Activated naive CD4-positive, alpha-beta T cell treated with anti-CD3 and anti-CD28 coated beads, Interleukin-2, amount 10 ng/mL, durations not matched to agents 7 days and 5 days (primary cell): ENCODE measurements around the gene TIAM2.
"Not testable (repeated sequence)": the region's sequence is repeated elsewhere in the genome, so short reads cannot be mapped to it uniquely, and the experiment has no call there.

ENCODE experiments used
- CTCF ChIA-PET: fragments of 350-600 bp; sonication (Branson Sonifier 250); formaldehyde crosslinking; loops from one replicate; lab custom pipeline; 2021; ENCODE audit warnings: antibody characterized with exemption; lab: Charles Lee
- DNase-seq: peaks from one replicate; pipeline ENCODE4 v3.0.0-alpha.2; 2020
- H3K27ac Mint-ChIP-seq: one replicate; pipeline ENCODE4 v1.8.0; 2021; ENCODE audit warnings: mild to moderate bottlenecking, moderate library complexity, mixed read lengths
- H3K27me3 Mint-ChIP-seq: one replicate; pipeline ENCODE4 v1.8.0; 2021; ENCODE audit warnings: mild to moderate bottlenecking, mixed read lengths
- H3K36me3 Mint-ChIP-seq: one replicate; pipeline ENCODE4 v1.8.0; 2021; ENCODE audit warnings: mixed read lengths
- H3K4me1 Mint-ChIP-seq: one replicate; pipeline ENCODE4 v1.8.0; 2021; ENCODE audit warnings: mixed read lengths
- H3K4me3 Mint-ChIP-seq: one replicate; pipeline ENCODE4 v1.8.0; 2021; ENCODE audit warnings: mild to moderate bottlenecking, moderate library complexity, mixed read lengths
- H3K9me3 Mint-ChIP-seq: one replicate; pipeline ENCODE4 v1.8.0; 2021; ENCODE audit warnings: mixed read lengths

The TIAM2 gene

DNA sequence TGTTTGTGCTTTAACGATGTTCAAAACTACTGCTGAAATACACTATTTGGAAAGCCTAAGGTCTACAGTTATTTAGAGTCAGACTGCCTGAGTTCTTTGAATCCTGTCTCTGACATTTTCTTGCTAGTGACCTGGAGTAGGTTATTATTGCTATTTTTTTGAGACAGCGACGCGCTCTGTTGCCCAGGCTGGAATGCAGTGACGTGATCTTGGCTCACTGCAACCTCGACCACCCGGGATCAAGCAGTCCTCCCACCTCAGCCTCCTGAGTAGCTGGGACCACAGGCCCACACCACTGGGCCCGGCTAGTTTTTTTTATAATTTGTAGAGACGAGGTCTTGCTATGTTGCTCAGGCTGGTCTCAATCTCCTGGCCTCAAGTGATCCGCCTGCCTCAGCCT is 96.6 kb downstream of the TIAM2 start:
- Mint-ChIP-seq H3K9me3 (peaks cover under 1% of the 10 kb centered on the region), H3K4me1 (no peaks in the 10 kb centered on the region), H3K27me3 (no peaks in the 10 kb centered on the region), H3K36me3 (no peaks in the 10 kb centered on the region), H3K4me3 (no peak overlapping the region), H3K27ac (no peak overlapping the region)
- CTCF ChIA-PET = interaction anchor here (0.6 kb wide), 1 partner anchor 539 kb away, joined by 3 read pairs; no protein-coding TSS in a partner anchor
- no peak for DNase-seq

DNA sequence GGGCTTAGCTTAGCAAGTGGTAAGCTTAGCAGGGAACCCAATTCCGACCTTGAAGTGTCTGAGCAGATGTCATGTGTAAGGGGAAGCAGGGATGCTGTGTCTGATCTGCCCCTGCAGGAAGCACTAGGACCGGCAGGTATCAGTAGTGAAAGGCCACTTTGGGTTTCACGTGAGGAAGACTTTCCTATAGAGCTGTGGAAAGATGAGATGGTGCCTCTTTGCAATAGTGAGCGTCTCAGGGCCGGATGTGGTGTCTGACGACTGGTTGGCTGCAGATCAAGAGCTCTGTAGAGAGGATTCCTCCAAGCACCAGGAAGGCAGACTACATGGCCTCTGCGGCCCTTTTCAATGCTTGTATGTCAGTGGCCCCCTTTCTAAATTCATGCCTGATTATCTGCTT is 98.3 kb downstream of the TIAM2 start:
- CTCF ChIA-PET = interaction anchor here (0.7 kb wide), 1 partner anchor 13 kb away, joined by 3 read pairs; no protein-coding TSS in a partner anchor
- Mint-ChIP-seq H3K36me3 (no peaks in the 10 kb centered on the region), H3K27ac (no peak overlapping the region), H3K4me1 (no peaks in the 10 kb centered on the region), H3K9me3 (peaks cover 4% of the 10 kb centered on the region), H3K4me3 (no peak overlapping the region), H3K27me3 (no peaks in the 10 kb centered on the region)
- DNase-seq = no peak

DNA sequence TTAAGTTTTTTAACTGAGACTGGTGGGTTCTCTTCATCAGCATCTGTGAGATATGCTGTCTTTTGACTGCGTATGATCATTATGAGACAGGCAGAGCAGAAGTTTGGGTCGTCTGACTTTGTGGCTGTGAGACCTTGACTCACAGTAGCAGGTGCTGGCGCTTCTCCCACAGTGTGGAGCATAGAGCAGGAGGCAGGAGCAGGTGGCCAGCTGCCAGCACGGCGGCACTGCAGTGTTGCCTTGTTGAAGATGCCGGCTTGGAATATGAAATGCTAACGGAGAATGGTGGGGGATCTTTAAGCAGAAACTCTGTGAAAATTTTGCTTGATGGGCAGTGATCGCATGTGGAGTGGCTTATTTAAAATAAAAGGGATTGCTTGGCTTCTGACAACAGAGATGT is 105.0 kb downstream of the TIAM2 start:
- no peak for DNase-seq
- no peaks in the 10 kb centered on the region for H3K36me3 Mint-ChIP-seq
- H3K27ac Mint-ChIP-seq = no peak overlapping the region
- H3K4me3 Mint-ChIP-seq = no peak overlapping the region
- peaks cover 3% of the 10 kb centered on the region for H3K27me3 Mint-ChIP-seq
- H3K9me3 Mint-ChIP-seq = peaks cover 4% of the 10 kb centered on the region
- CTCF ChIA-PET = no interaction called here
- H3K4me1 Mint-ChIP-seq = no peaks in the 10 kb centered on the region

DNA sequence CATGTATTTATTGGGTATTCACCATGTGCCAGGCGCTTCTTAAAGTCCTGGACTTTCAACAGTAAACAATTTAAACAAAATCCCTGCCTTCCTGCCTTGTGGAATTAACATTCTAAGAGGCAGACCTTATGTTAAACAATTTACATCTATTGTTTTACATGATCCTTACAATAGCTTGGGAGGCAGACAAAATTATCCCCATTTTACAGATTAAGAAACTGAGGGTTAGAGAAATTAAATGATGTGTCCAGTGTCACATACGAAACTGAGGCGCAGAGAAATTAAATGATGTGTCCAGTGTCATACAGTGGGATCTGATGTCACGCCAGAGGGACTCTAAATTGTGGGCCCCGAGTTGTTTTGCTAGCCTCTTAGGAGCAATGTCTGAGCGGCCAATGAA is 105.5 kb downstream of the TIAM2 start:
- Mint-ChIP-seq H3K4me3 (no peak overlapping the region), H3K9me3 (peaks cover 4% of the 10 kb centered on the region), H3K36me3 (no peaks in the 10 kb centered on the region), H3K4me1 (no peaks in the 10 kb centered on the region), H3K27ac (no peak overlapping the region), H3K27me3 (peaks cover 3% of the 10 kb centered on the region)
- no peak for DNase-seq
- CTCF ChIA-PET = no interaction called here

DNA sequence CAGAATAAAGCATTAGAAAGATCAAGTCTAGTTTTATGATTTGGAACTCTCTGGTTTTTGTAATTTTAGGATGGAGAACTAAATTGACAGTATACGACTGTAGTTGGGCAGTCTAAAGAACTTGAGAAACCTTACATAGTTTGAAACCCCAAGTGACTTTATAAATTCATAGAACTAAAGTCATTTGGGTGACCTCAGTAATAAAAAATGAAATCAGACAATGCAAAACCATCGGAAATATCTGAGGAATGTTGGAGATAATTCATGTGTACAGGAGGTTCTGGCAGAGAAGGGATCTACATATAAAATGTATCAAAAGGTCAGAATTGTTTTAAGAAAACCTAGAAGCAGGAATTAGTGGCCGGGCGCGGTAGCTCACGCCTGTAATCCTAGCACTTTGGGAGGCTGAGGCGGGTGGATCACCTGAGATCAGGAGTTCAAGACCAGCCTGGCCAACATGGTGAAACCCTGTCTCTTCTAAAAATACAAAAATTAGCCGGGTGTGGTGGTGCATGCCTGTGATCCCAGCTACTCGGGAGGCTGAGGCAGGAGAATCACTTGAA is 108.0 kb downstream of the TIAM2 start:
- H3K9me3 Mint-ChIP-seq, H3K4me1 Mint-ChIP-seq, H3K36me3 Mint-ChIP-seq, H3K4me3 Mint-ChIP-seq, H3K27ac Mint-ChIP-seq, DNase-seq, H3K27me3 Mint-ChIP-seq, CTCF ChIA-PET: not testable (repeated sequence)

DNA sequence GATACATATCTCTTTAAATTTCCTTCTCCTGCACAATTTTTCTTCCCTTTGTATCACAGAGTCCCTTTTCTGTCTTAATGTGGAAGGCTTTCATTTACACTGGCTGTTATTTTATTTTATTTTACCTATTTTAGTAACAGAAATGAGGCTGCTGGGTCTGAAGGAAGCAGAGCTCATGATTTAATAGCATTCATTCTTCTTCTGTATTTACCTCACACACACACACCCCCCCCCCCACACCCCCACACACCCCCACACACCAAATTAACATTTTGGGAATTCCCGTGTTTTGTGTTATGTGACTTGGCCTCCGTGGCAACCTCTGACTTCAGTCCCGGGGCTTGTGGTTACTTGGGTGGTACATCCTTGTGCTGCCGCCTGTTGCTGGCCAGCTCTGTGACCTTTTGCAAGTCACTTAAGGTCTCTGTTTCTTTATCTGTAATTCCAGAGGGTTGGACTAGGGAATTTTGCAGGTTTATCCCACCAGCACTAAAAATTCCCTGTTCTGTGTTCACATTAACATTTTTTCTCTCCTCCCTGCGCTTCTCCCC is 108.8 kb downstream of the TIAM2 start:
- CTCF ChIA-PET = no interaction called here
- no peak for DNase-seq
- no peak overlapping the region for H3K27ac Mint-ChIP-seq

DNA sequence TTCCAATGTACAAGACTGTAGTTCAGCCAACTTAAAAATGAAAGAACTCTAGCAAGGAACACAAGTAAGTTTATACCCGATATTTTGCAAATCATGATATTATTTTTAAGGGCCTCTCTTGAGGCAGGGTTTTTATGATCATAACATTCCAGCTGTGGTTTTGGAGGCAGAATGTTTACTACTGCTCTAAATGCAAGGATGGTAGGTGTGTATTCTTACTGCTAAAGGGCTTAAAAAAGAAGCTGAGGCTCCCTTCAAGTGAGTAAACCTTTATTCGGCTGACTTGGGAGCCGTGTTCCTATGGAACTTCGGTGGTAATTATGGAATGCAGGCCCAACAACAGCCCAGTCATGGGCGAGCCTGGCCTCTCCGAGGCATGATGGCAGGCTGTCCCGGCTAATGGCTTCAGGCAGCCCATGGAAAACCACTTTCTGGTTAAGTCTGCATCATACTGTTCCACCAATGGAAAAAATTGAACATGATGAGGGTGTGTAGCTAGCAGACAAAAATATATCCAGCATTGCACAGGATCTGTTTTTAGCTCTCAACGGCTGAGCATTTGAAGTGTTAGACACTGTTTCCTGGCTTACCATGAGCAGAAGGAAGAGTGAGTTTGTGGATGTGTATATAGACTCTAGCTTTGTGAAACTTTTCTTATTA is 111.5 kb downstream of the TIAM2 start:
- CTCF ChIA-PET = no interaction called here
- no peak overlapping the region for H3K27ac Mint-ChIP-seq

More for the DNA sequence above, 108.8 kb downstream of the TIAM2 start:
- Mint-ChIP-seq H3K27me3 (peaks cover 8% of the 10 kb centered on the region), H3K4me1 (peaks cover 3% of the 10 kb centered on the region), H3K9me3 (no peaks in the 10 kb centered on the region), H3K36me3 (no peaks in the 10 kb centered on the region), H3K4me3 (no peak overlapping the region)

DNA sequence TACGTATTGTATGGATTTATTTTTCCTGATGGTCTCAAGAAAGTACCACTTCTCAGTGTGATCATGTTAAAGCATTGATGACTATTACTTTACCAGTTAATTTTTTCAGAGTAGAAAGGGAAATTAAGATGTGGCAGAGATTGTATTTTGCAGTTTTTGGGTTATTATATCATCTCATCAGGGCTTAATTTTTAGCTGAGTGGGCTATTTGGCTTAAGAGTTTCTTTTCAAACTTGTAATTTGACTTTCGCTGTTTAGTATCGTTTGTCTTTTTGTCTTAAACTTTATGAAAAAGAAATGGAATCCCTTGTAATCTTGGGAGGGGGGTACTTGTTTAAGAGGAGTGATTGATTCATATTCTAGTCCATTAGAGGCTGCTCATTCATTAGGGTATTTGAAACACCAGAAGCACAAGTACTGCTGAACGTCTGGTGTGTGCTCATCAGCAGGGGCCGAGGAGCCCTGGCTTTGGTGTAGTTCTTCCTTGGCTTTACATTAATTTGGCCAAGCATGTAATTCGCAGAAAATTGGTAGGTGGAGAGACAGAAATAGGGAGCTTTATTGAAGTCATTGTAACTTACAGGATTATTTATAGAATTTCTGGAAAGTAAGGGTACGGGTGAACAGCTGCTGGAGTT is 112.4 kb downstream of the TIAM2 start:
- Mint-ChIP-seq H3K4me1 (peaks cover 3% of the 10 kb centered on the region), H3K36me3 (no peaks in the 10 kb centered on the region), H3K9me3 (no peaks in the 10 kb centered on the region), H3K27ac (no peak overlapping the region), H3K27me3 (peaks cover 7% of the 10 kb centered on the region), H3K4me3 (no peak overlapping the region)
- CTCF ChIA-PET = interaction anchor here (1.8 kb wide), 1 partner anchor 66 kb away, joined by 3 read pairs; no protein-coding TSS in a partner anchor
- DNase-seq = no peak

More for the DNA sequence above, 111.5 kb downstream of the TIAM2 start:
- Mint-ChIP-seq H3K36me3 (no peaks in the 10 kb centered on the region), H3K4me1 (peaks cover 3% of the 10 kb centered on the region), H3K27me3 (peaks cover 4% of the 10 kb centered on the region), H3K9me3 (no peaks in the 10 kb centered on the region), H3K4me3 (no peak overlapping the region)
- DNase-seq = no peak

DNA sequence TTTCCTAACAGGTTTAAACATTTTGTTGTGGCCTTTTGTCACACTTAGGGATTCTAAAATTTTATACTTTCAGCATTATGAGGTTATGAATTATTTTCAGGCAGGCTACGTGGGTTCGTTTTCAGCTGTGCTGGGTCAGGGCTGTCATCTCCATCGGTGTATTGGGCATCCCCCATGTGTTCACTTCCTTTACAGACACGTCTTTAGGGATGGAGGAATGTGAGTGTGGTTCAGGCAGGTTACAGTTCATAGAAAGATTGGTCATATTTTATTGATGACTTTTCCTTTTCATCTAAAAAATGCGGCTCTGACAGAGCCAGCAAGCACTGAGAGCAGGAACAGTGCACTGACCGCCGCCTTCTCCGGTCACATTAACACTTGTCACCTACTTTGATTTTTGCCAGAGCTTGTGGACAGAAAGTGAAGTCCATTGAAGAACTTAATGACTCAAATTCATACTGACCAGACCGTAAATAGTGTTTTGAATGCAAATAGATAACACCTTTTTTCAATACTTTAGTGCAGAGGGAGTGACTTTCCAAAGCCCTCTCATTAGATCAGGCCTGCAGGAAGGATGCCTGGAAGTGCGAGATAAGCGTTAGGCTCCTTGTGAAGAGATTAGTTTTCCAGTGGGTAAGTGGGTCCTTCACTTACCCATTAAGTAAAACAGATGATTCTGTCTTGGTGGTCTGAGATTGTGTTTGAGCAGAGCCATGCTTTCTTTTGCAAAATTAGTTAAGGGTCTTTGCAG is 113.1 kb downstream of the TIAM2 start:
- CTCF ChIA-PET = interaction anchor here (1.8 kb wide), 1 partner anchor 66 kb away, joined by 3 read pairs; no protein-coding TSS in a partner anchor
- no peaks in the 10 kb centered on the region for H3K9me3 Mint-ChIP-seq
- H3K27ac Mint-ChIP-seq = no peak overlapping the region
- no peak overlapping the region for H3K4me3 Mint-ChIP-seq
- peaks cover 3% of the 10 kb centered on the region for H3K4me1 Mint-ChIP-seq
- no peaks in the 10 kb centered on the region for H3K36me3 Mint-ChIP-seq
- peaks cover 12% of the 10 kb centered on the region for H3K27me3 Mint-ChIP-seq
- no peak for DNase-seq

DNA sequence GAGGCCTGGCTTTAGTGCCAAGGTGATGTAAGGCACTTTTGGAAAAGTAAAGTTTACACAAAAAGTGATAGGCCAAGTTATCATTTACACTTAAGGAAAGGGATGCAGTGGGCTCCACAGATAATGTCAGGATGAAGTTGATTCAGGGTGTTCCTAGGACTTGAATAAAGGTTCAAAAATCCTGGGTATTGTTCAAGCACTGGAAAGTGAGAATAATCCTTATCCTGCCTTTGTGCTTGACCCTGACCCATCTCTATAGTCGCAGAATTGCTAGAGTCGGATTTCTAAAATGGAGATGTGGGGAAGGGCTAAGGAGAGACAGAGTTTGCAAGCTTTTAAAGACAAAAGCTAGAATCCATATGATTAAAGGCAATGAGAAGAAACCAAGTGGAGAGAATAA is 115.6 kb downstream of the TIAM2 start:
- no peak overlapping the region for H3K27ac Mint-ChIP-seq
- H3K4me1 Mint-ChIP-seq = peaks cover 3% of the 10 kb centered on the region
- DNase-seq = no peak
- no peak overlapping the region for H3K4me3 Mint-ChIP-seq
- no peaks in the 10 kb centered on the region for H3K36me3 Mint-ChIP-seq
- peaks cover 12% of the 10 kb centered on the region for H3K27me3 Mint-ChIP-seq
- H3K9me3 Mint-ChIP-seq = no peaks in the 10 kb centered on the region
- CTCF ChIA-PET = no interaction called here

DNA sequence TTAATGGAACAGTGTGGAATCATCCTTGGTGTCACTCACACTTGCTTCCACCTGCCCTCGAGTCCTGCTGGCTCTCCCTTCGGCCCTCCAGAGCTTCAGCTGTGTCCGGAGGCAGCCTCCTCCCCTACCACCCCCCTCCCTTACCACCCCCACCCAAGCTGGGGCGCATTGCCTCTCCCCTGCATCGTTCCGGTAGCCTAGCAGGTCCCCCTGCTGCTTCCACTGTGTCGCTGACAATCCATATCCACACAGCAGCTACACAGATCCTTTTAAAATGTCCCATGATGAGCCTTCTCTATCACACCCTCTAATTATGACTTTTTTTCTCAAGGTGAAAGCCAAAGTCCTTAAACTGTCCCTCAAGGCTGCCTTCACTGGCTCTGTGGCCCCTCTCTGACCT is 117.6 kb downstream of the TIAM2 start:
- Mint-ChIP-seq H3K4me3 (no peak overlapping the region), H3K4me1 (no peaks in the 10 kb centered on the region), H3K36me3 (no peaks in the 10 kb centered on the region), H3K27me3 (peaks cover 8% of the 10 kb centered on the region), H3K9me3 (no peaks in the 10 kb centered on the region), H3K27ac (no peak overlapping the region)
- CTCF ChIA-PET = no interaction called here
- no peak for DNase-seq

DNA sequence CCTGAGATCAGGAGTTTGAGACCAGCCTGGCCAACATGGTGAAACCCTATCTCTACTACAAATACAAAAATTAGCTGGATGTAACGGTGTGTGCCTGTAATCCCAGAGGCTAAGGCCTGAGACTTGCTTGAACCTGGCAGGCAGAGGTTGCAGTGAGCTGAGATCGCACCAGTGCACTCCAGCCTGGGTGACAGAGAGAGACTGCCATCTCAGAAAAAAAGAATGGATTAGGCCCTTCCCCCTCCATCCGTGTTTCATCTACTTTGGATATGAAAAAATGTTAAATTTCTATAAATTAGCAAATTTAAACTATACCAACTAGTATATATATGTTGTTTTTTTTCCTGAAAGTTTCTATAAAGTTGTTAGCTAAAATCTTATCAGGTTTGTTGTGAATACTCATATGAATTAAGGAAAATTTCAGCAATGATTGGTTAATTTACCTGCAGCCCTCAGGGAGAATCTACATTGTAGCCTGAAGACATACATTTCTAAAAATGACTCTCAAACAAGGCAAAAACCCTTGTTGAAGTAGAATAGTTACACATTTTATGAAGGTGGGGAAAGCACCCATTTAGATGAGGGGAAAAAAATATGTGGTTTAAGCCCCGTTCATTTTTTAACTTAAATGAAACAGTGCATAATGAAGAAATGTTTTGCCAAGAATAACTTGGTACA is 120.9 kb downstream of the TIAM2 start:
- Mint-ChIP-seq H3K36me3 (no peaks in the 10 kb centered on the region), H3K4me3 (no peak overlapping the region), H3K27ac (no peak overlapping the region), H3K4me1 (no peaks in the 10 kb centered on the region), H3K9me3 (no peaks in the 10 kb centered on the region), H3K27me3 (peaks cover 8% of the 10 kb centered on the region)
- CTCF ChIA-PET = no interaction called here
- DNase-seq = no peak

DNA sequence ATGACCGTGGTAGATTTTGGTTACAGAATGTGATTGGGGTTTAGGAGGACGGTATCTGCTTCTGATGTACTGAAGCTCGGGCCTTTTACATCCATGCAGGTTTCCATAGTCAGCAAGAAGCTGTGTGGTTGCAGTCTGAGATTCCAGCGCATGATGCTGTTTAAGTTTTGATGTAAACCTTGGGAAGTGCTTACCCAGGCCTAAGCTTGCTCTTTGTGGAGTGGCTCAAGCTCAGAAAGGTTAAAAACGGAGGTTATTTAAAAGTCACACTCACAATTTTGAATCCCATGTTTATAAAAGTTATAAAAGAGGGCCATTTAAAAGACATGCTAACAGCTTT is 121.4 kb downstream of the TIAM2 start:
- Mint-ChIP-seq H3K4me3 (no peak overlapping the region), H3K27ac (no peak overlapping the region), H3K36me3 (no peaks in the 10 kb centered on the region), H3K4me1 (no peaks in the 10 kb centered on the region), H3K9me3 (no peaks in the 10 kb centered on the region), H3K27me3 (peaks cover 8% of the 10 kb centered on the region)
- DNase-seq = no peak
- CTCF ChIA-PET = no interaction called here

DNA sequence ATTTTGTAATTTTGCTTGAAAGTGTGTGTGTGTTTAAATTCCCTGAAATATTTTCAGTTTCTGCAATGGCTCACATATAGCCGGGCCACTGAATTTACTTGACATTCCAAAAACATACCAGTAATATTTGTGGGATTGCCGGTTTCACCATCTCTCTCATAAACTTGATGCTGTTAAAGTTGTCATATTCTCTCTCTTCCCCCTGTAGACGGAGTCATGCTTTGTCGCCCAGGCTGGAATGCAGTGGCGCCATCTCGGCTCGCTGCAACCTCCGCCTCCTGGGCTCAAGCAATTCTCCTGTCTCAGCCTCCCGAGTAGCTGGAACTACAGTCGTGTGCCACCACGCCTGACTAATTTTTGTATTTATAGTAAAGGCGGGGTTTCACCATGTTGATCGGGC is 122.1 kb downstream of the TIAM2 start:
- H3K4me1 Mint-ChIP-seq = no peaks in the 10 kb centered on the region
- peaks cover 15% of the 10 kb centered on the region for H3K27me3 Mint-ChIP-seq
- DNase-seq = no peak
- H3K9me3 Mint-ChIP-seq = no peaks in the 10 kb centered on the region
- no peak overlapping the region for H3K27ac Mint-ChIP-seq
- CTCF ChIA-PET = no interaction called here
- H3K36me3 Mint-ChIP-seq = no peaks in the 10 kb centered on the region
- no peak overlapping the region for H3K4me3 Mint-ChIP-seq
